ENCODE results near the gene SOBP. TPM values are rescaled to one million over a fixed set of nuclear protein-coding genes. Genes with fewer than 3 reads are reported as not detected.

The SOBP gene
- total and polyA plus RNA-seq, 2 donors (not counting 1 experiment from before 2014, with no cell fraction given) = 0.82 to 1.5 TPM

- intact Hi-C loops (cut with micrococcal nuclease) = loop anchor here (5.0 to 10.0 kb wide), 2 partner anchors 139 to 351 kb away; no protein-coding TSS in a partner anchor
- WGBS (ENCODE audit: insufficient coverage) = 47% methylated on average over 8 of the region's 12 CpGs
- Histone ChIP-seq H3K4me3 (ENCODE audit: control extremely low read depth in 1 of 5, extremely low read depth in 1 of 5, insufficient read depth in 1 of 5, low read depth in 2 of 5, low read length in 4 of 5) (no peak overlapping the region), H3K4me1 (ENCODE audit: control insufficient read depth in 2 of 2, insufficient read depth in 2 of 2, low read length in 2 of 2) (peaks cover 26 to 33% of the 10 kb centered on the region in 2 donors), H4K20me1 (ENCODE audit: control insufficient read depth, insufficient read depth, low read length, poor library complexity, severe bottlenecking) (no peaks in the 10 kb centered on the region), H3K4me2 (replicated peaks; ENCODE audit: low read depth, low read length, poor library complexity, severe bottlenecking) (no peak overlapping the region), H3K79me2 (ENCODE audit: control insufficient read depth, insufficient read depth, low read length) (no peaks in the 10 kb centered on the region), H3K9ac (ENCODE audit: low read length) (no peak overlapping the region), H3K36me3 (replicated peaks in 1 of 2; ENCODE audit: control extremely low read depth in 1 of 2, control insufficient read depth in 1 of 2, extremely low read depth in 1 of 2, insufficient read depth in 2 of 2, low read length in 1 of 2) (no peaks in the 10 kb centered on the region), H3K27ac (ENCODE audit: low read length in 2 of 2) (no peak overlapping the region), H2AFZ (ENCODE audit: insufficient read depth, low read depth, low read length, poor library complexity, severe bottlenecking) (no peak overlapping the region), H3K27me3 (replicated peaks in 1 of 4; ENCODE audit: control extremely low read depth in 1 of 4, control insufficient read depth in 3 of 4, insufficient read depth in 4 of 4, low read length in 3 of 4) (peaks cover 5 to 54% (median 34%) of the 10 kb centered on the region in 4 experiments), H3K9me3 (ENCODE audit: control extremely low read depth in 1 of 3, control insufficient read depth in 2 of 3, insufficient read depth in 1 of 3, low read length in 2 of 3) (peaks cover 0 to 9% (median 0%) of the 10 kb centered on the region in 3 donors)
- peak; percentile 19 for DNase-seq
- peaks cover 25% of the 10 kb centered on the region for H3K4me1 Mint-ChIP-seq
- no peak overlapping the region for H3K4me3 Mint-ChIP-seq
- ChIA-PET CTCF (interaction anchor here (2.0 kb wide), 1 partner anchor 34 kb away, joined by 6 read pairs; the partner anchor contains the start of gene PDSS2), POLR2A (no interaction called here)
- no peaks in the 10 kb centered on the region for H3K9me3 Mint-ChIP-seq (ENCODE audit: insufficient read depth)
- no peak for ATAC-seq (ENCODE audit: low read depth)
- H3K27ac Mint-ChIP-seq = no peak overlapping the region
- peaks cover 7% of the 10 kb centered on the region for H3K27me3 Mint-ChIP-seq
- TF ChIP-seq CTCF (IDR thresholded peaks at IDR 0.05) (no peak), EZH2 (IDR thresholded peaks at IDR 0.05; ENCODE audit: borderline replicate concordance, insufficient read depth, low read depth, low read length, poor library complexity, severe bottlenecking) (no peak)
Measured at GRCh38 chr6:107493158-107494057, 3.5 kb downstream of the SOBP start.

GRCh38 chr6:107495196-107495643 lies 5.3 kb downstream of the SOBP start:
- H3K4me1 ChIP-seq (ENCODE audit: control insufficient read depth in 2 of 2, insufficient read depth in 2 of 2, low read length in 2 of 2) = peaks cover 15 to 23% of the 10 kb centered on the region in 2 donors
- Mint-ChIP-seq H3K4me1 (peaks cover 17% of the 10 kb centered on the region), H3K27me3 (no peaks in the 10 kb centered on the region), H3K27ac (no peak overlapping the region), H3K9me3 (ENCODE audit: insufficient read depth) (no peaks in the 10 kb centered on the region), H3K4me3 (no peak overlapping the region)
- TF ChIP-seq EZH2 (IDR thresholded peaks at IDR 0.05; ENCODE audit: borderline replicate concordance, insufficient read depth, low read depth, low read length, poor library complexity, severe bottlenecking) (no peak), CTCF (IDR thresholded peaks at IDR 0.05) (no peak)
- H4K20me1 ChIP-seq (ENCODE audit: control insufficient read depth, insufficient read depth, low read length, poor library complexity, severe bottlenecking) = no peaks in the 10 kb centered on the region
- H2AFZ ChIP-seq (ENCODE audit: insufficient read depth, low read depth, low read length, poor library complexity, severe bottlenecking) = peak overlapping the region; percentile 5
- ChIA-PET POLR2A (no interaction called here), CTCF (no interaction called here)
- H3K9ac ChIP-seq (ENCODE audit: low read length) = no peak overlapping the region
- 30% methylated on average over 7 of the region's 7 CpGs for WGBS (ENCODE audit: insufficient coverage)
- no peaks in the 10 kb centered on the region for H3K79me2 ChIP-seq (ENCODE audit: control insufficient read depth, insufficient read depth, low read length)
- H3K9me3 ChIP-seq (ENCODE audit: control extremely low read depth in 1 of 3, control insufficient read depth in 2 of 3, insufficient read depth in 1 of 3, low read length in 2 of 3) = no peaks in the 10 kb centered on the region
- no peak for DNase-seq
- peaks cover 5 to 41% (median 30%) of the 10 kb centered on the region in 4 experiments for H3K27me3 ChIP-seq (replicated peaks in 1 of 4; ENCODE audit: control extremely low read depth in 1 of 4, control insufficient read depth in 3 of 4, insufficient read depth in 4 of 4, low read length in 3 of 4)
- no peak overlapping the region for H3K4me2 ChIP-seq (replicated peaks; ENCODE audit: low read depth, low read length, poor library complexity, severe bottlenecking)
- intact Hi-C loops (cut with micrococcal nuclease) = loop anchor here (10.0 kb wide), 1 partner anchor 350 kb away; no protein-coding TSS in a partner anchor
- no peak overlapping the region for H3K27ac ChIP-seq (ENCODE audit: low read length in 2 of 2)
- H3K36me3 ChIP-seq (replicated peaks in 1 of 2; ENCODE audit: control extremely low read depth in 1 of 2, control insufficient read depth in 1 of 2, extremely low read depth in 1 of 2, insufficient read depth in 2 of 2, low read length in 1 of 2) = no peaks in the 10 kb centered on the region
- H3K4me3 ChIP-seq (ENCODE audit: control extremely low read depth in 1 of 5, extremely low read depth in 1 of 5, insufficient read depth in 1 of 5, low read depth in 2 of 5, low read length in 4 of 5) = no peak overlapping the region
- no peak for ATAC-seq (ENCODE audit: low read depth)
